ENCODE results near the gene ZFP92.

DNA sequence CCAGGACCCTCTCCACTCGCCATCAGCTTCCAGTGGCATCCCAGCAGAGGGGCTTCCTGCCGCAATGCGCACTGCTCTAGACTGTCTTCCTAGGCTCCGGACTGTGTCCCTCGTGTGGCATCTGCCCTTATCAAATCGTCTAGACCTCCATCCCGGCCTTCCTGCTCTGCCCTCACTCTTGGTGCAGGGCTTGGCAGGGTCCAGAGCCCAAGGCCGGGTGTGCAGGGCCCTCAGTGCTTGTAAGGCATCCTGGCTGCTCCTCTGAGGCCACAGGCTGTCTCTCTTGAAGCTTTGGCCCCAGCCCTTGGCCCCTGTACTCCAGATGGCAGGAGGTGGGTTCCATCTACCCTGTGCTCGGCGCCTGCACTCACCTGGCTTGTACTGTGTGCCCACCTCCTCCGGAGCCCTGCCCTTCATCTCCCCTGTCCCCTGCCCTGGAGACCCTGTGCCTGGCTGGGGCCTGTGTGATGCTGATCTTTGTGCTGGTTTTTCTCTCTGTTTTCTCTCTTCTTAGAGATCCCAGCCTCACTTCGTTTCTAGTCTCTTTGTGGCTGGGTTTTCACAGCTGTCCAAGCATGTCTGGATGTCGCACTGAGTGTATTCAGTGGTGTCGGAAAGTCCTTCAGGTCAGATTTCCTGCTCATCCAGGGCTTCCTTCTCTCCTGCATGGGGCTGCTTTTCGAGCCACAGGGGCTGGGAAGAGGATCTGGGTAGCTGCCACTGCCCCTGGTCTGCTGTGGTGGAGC, 38.3 kb downstream of the ZFP92 start:
- TF ChIP-seq EZH2 (IDR thresholded peaks at IDR 0.05; ENCODE audit: low read depth) = no peak
- no peak for TF ChIP-seq CTCF (conservative IDR thresholded peaks at IDR 0.05)
